ENCODE results near the gene MYOCD. TPM values are rescaled to one million over a fixed set of nuclear protein-coding genes. Genes with fewer than 3 reads are reported as not detected.

The MYOCD gene, protein sequence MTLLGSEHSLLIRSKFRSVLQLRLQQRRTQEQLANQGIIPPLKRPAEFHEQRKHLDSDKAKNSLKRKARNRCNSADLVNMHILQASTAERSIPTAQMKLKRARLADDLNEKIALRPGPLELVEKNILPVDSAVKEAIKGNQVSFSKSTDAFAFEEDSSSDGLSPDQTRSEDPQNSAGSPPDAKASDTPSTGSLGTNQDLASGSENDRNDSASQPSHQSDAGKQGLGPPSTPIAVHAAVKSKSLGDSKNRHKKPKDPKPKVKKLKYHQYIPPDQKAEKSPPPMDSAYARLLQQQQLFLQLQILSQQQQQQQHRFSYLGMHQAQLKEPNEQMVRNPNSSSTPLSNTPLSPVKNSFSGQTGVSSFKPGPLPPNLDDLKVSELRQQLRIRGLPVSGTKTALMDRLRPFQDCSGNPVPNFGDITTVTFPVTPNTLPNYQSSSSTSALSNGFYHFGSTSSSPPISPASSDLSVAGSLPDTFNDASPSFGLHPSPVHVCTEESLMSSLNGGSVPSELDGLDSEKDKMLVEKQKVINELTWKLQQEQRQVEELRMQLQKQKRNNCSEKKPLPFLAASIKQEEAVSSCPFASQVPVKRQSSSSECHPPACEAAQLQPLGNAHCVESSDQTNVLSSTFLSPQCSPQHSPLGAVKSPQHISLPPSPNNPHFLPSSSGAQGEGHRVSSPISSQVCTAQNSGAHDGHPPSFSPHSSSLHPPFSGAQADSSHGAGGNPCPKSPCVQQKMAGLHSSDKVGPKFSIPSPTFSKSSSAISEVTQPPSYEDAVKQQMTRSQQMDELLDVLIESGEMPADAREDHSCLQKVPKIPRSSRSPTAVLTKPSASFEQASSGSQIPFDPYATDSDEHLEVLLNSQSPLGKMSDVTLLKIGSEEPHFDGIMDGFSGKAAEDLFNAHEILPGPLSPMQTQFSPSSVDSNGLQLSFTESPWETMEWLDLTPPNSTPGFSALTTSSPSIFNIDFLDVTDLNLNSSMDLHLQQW
- total RNA-seq (2021; ENCODE audit: unreplicated experiment) (not detected), Bru-seq, nascent RNA (percentile 2 among the genes with signal in this experiment), BruChase-seq, experiment 1, labeled RNA remaining after a 6-hour chase (not detected), BruChase-seq, experiment 2, labeled RNA remaining after a 2-hour chase (percentile 1 among the genes with signal in this experiment)
- not detected in 2 replicates for polyA plus RNA-seq (2012)
- long read RNA-seq, result 0 reads

- Histone ChIP-seq H4K20me1 (ENCODE audit: insufficient read depth) (no peaks in the 10 kb centered on the region), H3K9ac (ENCODE audit: low read length) (no peak within 1 kb of the TSS), H3K36me3 (ENCODE audit: control insufficient read depth in 1 of 2, insufficient read depth in 2 of 2, low read length in 2 of 2) (no peaks in the 10 kb centered on the region), H3K9me2 (ENCODE audit: insufficient read depth) (no peaks in the 10 kb centered on the region), H3K9me3 (ENCODE audit: control insufficient read depth in 1 of 2, insufficient read depth in 1 of 2, low read depth in 1 of 2, low read length in 2 of 2) (no peaks in the 10 kb centered on the region), H3K27me3 (ENCODE audit: insufficient read depth, low read length) (peaks cover 35% of the 10 kb centered on the region; the same call in 1 of the 2 replicates), H3K4me1 (ENCODE audit: control insufficient read depth in 1 of 2, insufficient read depth in 2 of 2, low read length in 2 of 2) (no peaks in the 10 kb centered on the region), H3K4me3 (replicated peaks in 1 of 2; ENCODE audit: low read depth in 1 of 2, low read length in 2 of 2) (no peak within 1 kb of the TSS), H3K79me2 (ENCODE audit: insufficient read depth, low read length) (no peaks in the 10 kb centered on the region), H2AFZ (ENCODE audit: low read depth, low read length, poor library complexity, severe bottlenecking) (no peak within 1 kb of the TSS), H3K27ac (ENCODE audit: low read depth, low read length) (no peak within 1 kb of the TSS), H3K4me2 (ENCODE audit: low read length) (no peak within 1 kb of the TSS)
- CTCF ChIA-PET, result no interaction called here
- ATAC-seq (no peak), DNase-seq (ENCODE audit: low read depth, low spot score) (no peak)
- POLR2A ChIA-PET, result no interaction called here
- no TSS peak for BruUV-seq (replicated peaks)
- intact Hi-C loops (cut with micrococcal nuclease), result loop anchor here (2.0 to 10.0 kb wide), 2 partner anchors 485 to 1791 kb away; no protein-coding TSS in a partner anchor
- RAD21 ChIA-PET (ENCODE audit: low non-redundant PET in 1 of 2, low total read pairs in 2 of 2, uncharacterized antibody in 2 of 2, unreplicated experiment in 2 of 2), result no interaction called here
- no peak for TF ChIP-seq ELF1 (IDR thresholded peaks at IDR 0.05; ENCODE audit: borderline replicate concordance, low read depth)
- no peak for TF ChIP-seq REST (IDR thresholded peaks at IDR 0.05; ENCODE audit: low read depth)
Measured at GRCh38 chr17:12665263-12666210, at the start of gene MYOCD. TSS of gene MYOCD (plus strand) at chr17:12665890. CDS start at chr17:12666189, 299 bp downstream.
